ENCODE data around the gene ASB1. TPM values are rescaled to one million over a fixed set of nuclear protein-coding genes. Genes with fewer than 3 reads are reported as not detected.

ASB1 gene
- total and polyA plus RNA-seq, 2 donors (not counting 1 experiment from before 2014, with no cell fraction given): 31.9 to 50.7 TPM

DNA sequence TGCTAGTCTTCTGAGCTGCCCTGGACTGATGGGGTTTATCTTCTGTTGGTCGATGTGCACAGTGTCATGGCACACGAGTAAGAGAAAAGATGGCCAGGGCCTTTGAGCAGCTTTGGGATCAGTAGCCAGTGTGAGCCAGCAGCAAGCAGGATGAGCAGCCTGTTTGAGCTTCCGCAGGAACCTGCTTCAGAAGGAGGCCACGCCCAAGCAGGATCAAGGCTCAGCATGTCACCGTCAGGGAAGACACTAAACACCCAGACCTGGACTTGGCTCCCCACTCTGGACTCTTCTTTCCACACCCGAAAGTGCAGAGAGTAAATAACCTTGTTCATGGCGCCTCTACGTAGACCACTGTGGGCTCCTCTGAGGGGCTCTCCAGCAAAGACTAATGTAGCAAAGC is 25.2 kb upstream of the ASB1 start:
- intact Hi-C loops (cut with micrococcal nuclease): no loop called here
- no peaks in the 10 kb centered on the region for H3K27me3 Mint-ChIP-seq
- no peak overlapping the region for H2AFZ ChIP-seq (ENCODE audit: insufficient read depth, low read depth, low read length, poor library complexity, severe bottlenecking)
- no peaks in the 10 kb centered on the region for H3K4me1 ChIP-seq (ENCODE audit: control insufficient read depth in 2 of 2, insufficient read depth in 2 of 2, low read length in 2 of 2)
- no peaks in the 10 kb centered on the region for H3K9me3 ChIP-seq (ENCODE audit: control extremely low read depth in 1 of 3, control insufficient read depth in 2 of 3, insufficient read depth in 1 of 3, low read length in 2 of 3)
- H3K79me2 ChIP-seq (ENCODE audit: control insufficient read depth, insufficient read depth, low read length): no peaks in the 10 kb centered on the region
- H3K9me3 Mint-ChIP-seq (ENCODE audit: insufficient read depth): no peaks in the 10 kb centered on the region
- no peak overlapping the region for H3K4me2 ChIP-seq (replicated peaks; ENCODE audit: low read depth, low read length, poor library complexity, severe bottlenecking)
- ATAC-seq (ENCODE audit: low read depth) (no peak), DNase-seq (no peak)
- CTCF ChIA-PET: no interaction called here
- H3K27ac ChIP-seq (ENCODE audit: low read length in 2 of 2): no peak overlapping the region
- H3K27me3 ChIP-seq (replicated peaks in 1 of 4; ENCODE audit: control extremely low read depth in 1 of 4, control insufficient read depth in 3 of 4, insufficient read depth in 4 of 4, low read length in 3 of 4): no peaks in the 10 kb centered on the region
- no peaks in the 10 kb centered on the region for H3K4me1 Mint-ChIP-seq
- no peaks in the 10 kb centered on the region for H4K20me1 ChIP-seq (ENCODE audit: control insufficient read depth, insufficient read depth, low read length, poor library complexity, severe bottlenecking)
- no peak overlapping the region for H3K9ac ChIP-seq (ENCODE audit: low read length)
- H3K27ac Mint-ChIP-seq: no peak overlapping the region
- no peak overlapping the region for H3K4me3 Mint-ChIP-seq
- POLR2A ChIA-PET: no interaction called here
- TF ChIP-seq, protein P1, sequence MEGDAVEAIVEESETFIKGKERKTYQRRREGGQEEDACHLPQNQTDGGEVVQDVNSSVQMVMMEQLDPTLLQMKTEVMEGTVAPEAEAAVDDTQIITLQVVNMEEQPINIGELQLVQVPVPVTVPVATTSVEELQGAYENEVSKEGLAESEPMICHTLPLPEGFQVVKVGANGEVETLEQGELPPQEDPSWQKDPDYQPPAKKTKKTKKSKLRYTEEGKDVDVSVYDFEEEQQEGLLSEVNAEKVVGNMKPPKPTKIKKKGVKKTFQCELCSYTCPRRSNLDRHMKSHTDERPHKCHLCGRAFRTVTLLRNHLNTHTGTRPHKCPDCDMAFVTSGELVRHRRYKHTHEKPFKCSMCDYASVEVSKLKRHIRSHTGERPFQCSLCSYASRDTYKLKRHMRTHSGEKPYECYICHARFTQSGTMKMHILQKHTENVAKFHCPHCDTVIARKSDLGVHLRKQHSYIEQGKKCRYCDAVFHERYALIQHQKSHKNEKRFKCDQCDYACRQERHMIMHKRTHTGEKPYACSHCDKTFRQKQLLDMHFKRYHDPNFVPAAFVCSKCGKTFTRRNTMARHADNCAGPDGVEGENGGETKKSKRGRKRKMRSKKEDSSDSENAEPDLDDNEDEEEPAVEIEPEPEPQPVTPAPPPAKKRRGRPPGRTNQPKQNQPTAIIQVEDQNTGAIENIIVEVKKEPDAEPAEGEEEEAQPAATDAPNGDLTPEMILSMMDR (IDR thresholded peaks at IDR 0.05): no peak
- no peak for TF ChIP-seq EZH2 (IDR thresholded peaks at IDR 0.05; ENCODE audit: borderline replicate concordance, insufficient read depth, low read depth, low read length, poor library complexity, severe bottlenecking)
- peaks cover 0 to 5% of the 10 kb centered on the region in 2 experiments for H3K36me3 ChIP-seq (replicated peaks in 1 of 2; ENCODE audit: control extremely low read depth in 1 of 2, control insufficient read depth in 1 of 2, extremely low read depth in 1 of 2, insufficient read depth in 2 of 2, low read length in 1 of 2)
- over 99% methylated on average over 8 of the region's 8 CpGs for WGBS (ENCODE audit: insufficient coverage)
- H3K4me3 ChIP-seq (ENCODE audit: control extremely low read depth in 1 of 5, extremely low read depth in 1 of 5, insufficient read depth in 1 of 5, low read depth in 2 of 5, low read length in 4 of 5): no peak overlapping the region

DNA sequence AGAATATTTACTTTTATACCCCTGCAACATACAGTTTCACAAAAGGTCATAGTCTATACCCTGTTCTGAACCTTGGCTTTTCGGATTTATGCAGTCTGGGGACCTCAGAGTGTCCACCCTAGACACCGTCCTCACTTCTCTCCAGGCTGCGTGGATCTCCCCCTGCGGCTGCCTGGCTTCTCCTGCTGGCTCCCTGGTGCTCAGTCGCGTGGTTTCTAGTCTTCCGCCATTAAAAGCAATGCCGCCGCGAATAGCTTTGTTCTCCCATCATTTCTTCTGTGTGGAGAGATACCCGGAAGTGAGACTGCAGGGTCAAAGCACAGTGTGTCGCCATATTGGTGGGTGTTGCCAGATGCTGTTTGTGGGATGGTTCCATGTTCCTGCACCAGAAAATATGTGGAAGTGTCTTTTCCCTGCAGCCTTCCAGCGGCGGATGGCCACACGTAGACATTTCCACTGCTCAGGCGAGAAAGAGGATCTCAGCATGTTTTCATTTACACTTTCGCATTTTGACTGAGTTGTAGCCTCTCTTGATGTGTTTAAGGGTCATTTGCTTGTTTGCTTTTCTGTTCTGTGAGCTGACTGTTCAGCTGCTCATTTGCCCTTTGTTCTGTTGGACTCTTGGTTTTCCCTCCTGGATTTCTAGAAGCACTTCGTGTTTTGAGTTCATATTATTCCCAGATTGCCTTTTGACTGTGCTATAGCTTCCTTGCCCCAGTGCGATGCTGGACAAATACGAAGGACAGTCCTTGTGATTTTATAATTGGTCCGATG is 22.9 kb upstream of the ASB1 start:
- intact Hi-C loops (cut with micrococcal nuclease): no loop called here
- Mint-ChIP-seq H3K27ac (no peak overlapping the region), H3K4me3 (no peak overlapping the region), H3K9me3 (ENCODE audit: insufficient read depth) (no peaks in the 10 kb centered on the region), H3K4me1 (no peaks in the 10 kb centered on the region), H3K27me3 (no peaks in the 10 kb centered on the region)
- TF ChIP-seq EZH2 (IDR thresholded peaks at IDR 0.05; ENCODE audit: borderline replicate concordance, insufficient read depth, low read depth, low read length, poor library complexity, severe bottlenecking): no peak
- TF ChIP-seq, protein P1 (IDR thresholded peaks at IDR 0.05): no peak
- Histone ChIP-seq H3K36me3 (replicated peaks in 1 of 2; ENCODE audit: control extremely low read depth in 1 of 2, control insufficient read depth in 1 of 2, extremely low read depth in 1 of 2, insufficient read depth in 2 of 2, low read length in 1 of 2) (peaks cover 0 to 5% of the 10 kb centered on the region in 2 experiments), H3K27me3 (replicated peaks in 1 of 4; ENCODE audit: control extremely low read depth in 1 of 4, control insufficient read depth in 3 of 4, insufficient read depth in 4 of 4, low read length in 3 of 4) (no peaks in the 10 kb centered on the region), H3K4me3 (ENCODE audit: control extremely low read depth in 1 of 5, extremely low read depth in 1 of 5, insufficient read depth in 1 of 5, low read depth in 2 of 5, low read length in 4 of 5) (no peak overlapping the region), H2AFZ (ENCODE audit: insufficient read depth, low read depth, low read length, poor library complexity, severe bottlenecking) (no peak overlapping the region), H3K9ac (ENCODE audit: low read length) (no peak overlapping the region), H3K27ac (ENCODE audit: low read length in 2 of 2) (no peak overlapping the region), H4K20me1 (ENCODE audit: control insufficient read depth, insufficient read depth, low read length, poor library complexity, severe bottlenecking) (no peaks in the 10 kb centered on the region), H3K9me3 (ENCODE audit: control extremely low read depth in 1 of 3, control insufficient read depth in 2 of 3, insufficient read depth in 1 of 3, low read length in 2 of 3) (no peaks in the 10 kb centered on the region), H3K79me2 (ENCODE audit: control insufficient read depth, insufficient read depth, low read length) (no peaks in the 10 kb centered on the region), H3K4me1 (ENCODE audit: control insufficient read depth in 2 of 2, insufficient read depth in 2 of 2, low read length in 2 of 2) (no peaks in the 10 kb centered on the region), H3K4me2 (replicated peaks; ENCODE audit: low read depth, low read length, poor library complexity, severe bottlenecking) (no peak overlapping the region)
- DNase-seq: no peak
- CTCF ChIA-PET: interaction anchor here (0.6 kb wide), 1 partner anchor 110 kb away, joined by 3 read pairs; no protein-coding TSS in a partner anchor
- ATAC-seq (ENCODE audit: low read depth): no peak
- POLR2A ChIA-PET: no interaction called here
- 99% methylated on average over 21 of the region's 21 CpGs for WGBS (ENCODE audit: insufficient coverage)

Measured in B cell (primary cell).